A549 (cell line): ENCODE results near the gene SARDH. TPM values are rescaled to one million over a fixed set of nuclear protein-coding genes. Genes with fewer than 3 reads are reported as not detected.

Source experiments
- ATAC-seq, 2 experiments: fragments of 200-7000 bp in 1 of 2; fragments of >200 bp in 1 of 2; cut with Nextera tagmentation in 1 of 2; cut with Tn5 transposase in 1 of 2; 3 replicates each; pipeline versions ENCODE4 v1.8.0 to v1.9.1; 2018 to 2020; ENCODE audit warnings: mild to moderate bottlenecking in 1 of 2, moderate library complexity in 1 of 2
- CTCF ChIA-PET: fragments of 300-600 bp; sonication (Branson Sonifier 250); formaldehyde crosslinking; extraction: SDS; loops from one replicate; lab custom pipeline; 2021; ENCODE audit warnings: antibody characterized with exemption, inconsistent platforms; lab: Yijun Ruan, JAX
- POLR2A ChIA-PET: fragments of 350-600 bp; formaldehyde crosslinking; extraction: SDS; loops from one replicate; lab custom pipeline; 2021; ENCODE audit warnings: antibody characterized with exemption, inconsistent platforms; lab: Yijun Ruan, JAX
- DNase-seq, 2 experiments: peaks; one replicate each; pipeline versions ENCODE4 v3.0.0 to v3.0.0-alpha.2; 2011 to 2016; ENCODE audit warnings: low read depth in 1 of 2, low spot score in 1 of 2
- FAIRE-seq: peaks from 2 replicates; lab custom pipeline; 2011; peaks lifted over from hg19 to GRCh38; lab: Jason Lieb, UNC
- H3K27ac ChIP-seq, 2 experiments: fragments of >200 bp; sonication (Bioruptor Twin); formaldehyde crosslinking; 3 replicates each; pipeline ENCODE4 v1.5.1; 2016 to 2017
- H3K4me1 ChIP-seq: fragments of >200 bp; sonication (Bioruptor Twin); formaldehyde crosslinking; 3 replicates; pipeline ENCODE4 v1.6.1; 2016
- H3K4me2 ChIP-seq: fragments of >200 bp; sonication (Bioruptor Twin); formaldehyde crosslinking; 3 replicates; pipeline ENCODE4 v1.6.1; 2016
- H3K4me3 ChIP-seq: fragments of >200 bp; sonication (Bioruptor Twin); formaldehyde crosslinking; 3 replicates; pipeline ENCODE4 v1.5.1; 2016
- H3K9me3 ChIP-seq: fragments of >200 bp; sonication (Bioruptor Twin); formaldehyde crosslinking; 3 replicates; pipeline ENCODE4 v1.6.1; 2016
- EP300 ChIP-seq, 2 experiments: fragments of >200 bp; sonication (Bioruptor Twin); formaldehyde crosslinking; IDR thresholded peaks; 2 replicates in 1 of 2; 3 replicates in 1 of 2; pipeline ENCODE4 v1.6.1; 2016 to 2017
- FOSB ChIP-seq: fragments of 250-450 bp; sonication (Bioruptor Pico); IDR thresholded peaks from 2 replicates; pipeline ENCODE4 v1.5.0; 2020; ENCODE audit warnings: mild to moderate bottlenecking, moderate library complexity
- FOSL2 ChIP-seq, 2 experiments: fragments of 450-650 bp in 1 of 2; fragments of >200 bp in 1 of 2; sonication (Bioruptor Twin) in 1 of 2; formaldehyde crosslinking; IDR thresholded peaks; 2 replicates each; pipeline versions ENCODE4 v1.5.0 to v1.6.1; 2016 to 2020; ENCODE audit warnings: mild to moderate bottlenecking in 1 of 2, moderate library complexity in 1 of 2
- HEYL ChIP-seq: fragments of 250-450 bp; sonication (Bioruptor Pico); IDR thresholded peaks from 2 replicates; pipeline ENCODE4 v1.8.0; 2021; ENCODE audit warnings: mild to moderate bottlenecking, moderate library complexity
- MAZ ChIP-seq: fragments of 150-350 bp; IDR thresholded peaks from 2 replicates; pipeline ENCODE4 v1.6.1; 2014; ENCODE audit warnings: antibody characterized with exemption, low read depth, low read length, borderline replicate concordance
- NR3C1 ChIP-seq: fragments of >200 bp; sonication (Bioruptor Twin); formaldehyde crosslinking; IDR thresholded peaks from 3 replicates; pipeline ENCODE4 v1.6.1; 2017
- RAD21 ChIP-seq, 2 experiments: fragments of >200 bp in 1 of 2; sonication (Bioruptor Twin) in 1 of 2; formaldehyde crosslinking in 1 of 2; IDR thresholded peaks in 1 of 2; conservative IDR thresholded peaks in 1 of 2; 2 replicates in 1 of 2; 3 replicates in 1 of 2; pipeline ENCODE4 v1.6.1; 2012 to 2018; ENCODE audit warnings: inconsistent platforms in 1 of 2
- RARB ChIP-seq: fragments of 250-450 bp; sonication (Bioruptor Pico); IDR thresholded peaks from 2 replicates; pipeline ENCODE4 v1.8.0; 2021; ENCODE audit warnings: mild to moderate bottlenecking, moderate library complexity
- REST ChIP-seq: fragments of 200-600 bp; sonication (generic); IDR thresholded peaks from 2 replicates; pipeline ENCODE4 v1.6.1; 2016; ENCODE audit warnings: antibody characterized with exemption, mild to moderate bottlenecking, moderate library complexity
- RFX5 ChIP-seq: fragments of 450-650 bp; IDR thresholded peaks from 2 replicates; pipeline ENCODE4 v1.7.1; 2014; ENCODE audit warnings: antibody characterized with exemption, mild to moderate bottlenecking, moderate library complexity
- RNF2 ChIP-seq: fragments of 200-600 bp; sonication (generic); IDR thresholded peaks from 2 replicates; pipeline ENCODE4 v1.6.1; 2016; ENCODE audit warnings: low read depth, mild to moderate bottlenecking, antibody characterized with exemption, moderate library complexity, borderline replicate concordance
- TFCP2L1 ChIP-seq: fragments of 250-450 bp; sonication (Bioruptor Pico); IDR thresholded peaks from 2 replicates; pipeline ENCODE4 v1.5.0; 2021; ENCODE audit warnings: mild to moderate bottlenecking
- ZC3H11A ChIP-seq: fragments of 450-650 bp; IDR thresholded peaks from 2 replicates; pipeline ENCODE4 v1.6.1; 2014; ENCODE audit warnings: antibody characterized with exemption, mild to moderate bottlenecking
- WGBS: methylation state at CpG from one replicate; pipeline ENCODE4 v1.1.6; 2017; ENCODE audit errors: missing lambda C conversion rate; 5-methylcytosine and 5-hydroxymethylcytosine counted together
- polyA plus RNA-seq, 4 experiments: library from polyadenylated mRNA; depleted of rRNA in 3 of 4; stranded (reverse); fragments of >200 nt; fragmentation: RNase III in 1 of 4; extraction: RNeasy Plus Mini Kit Qiagen cat#74134 plus additional on column Dnase treatment in 1 of 4; gene quantifications; 2 replicates in 3 of 4; 3 replicates in 1 of 4; pipeline ENCODE4 v1.2.3, GENCODE V29; 2011 to 2017
- TF ChIP-seq, protein P1 (sequence below): fragments of >200 bp; sonication (Bioruptor Twin); formaldehyde crosslinking; IDR thresholded peaks from 3 replicates; pipeline ENCODE4 v1.6.1; 2016
- TF ChIP-seq, protein P2 (sequence below): fragments of >200 bp; sonication (Bioruptor Twin); formaldehyde crosslinking; IDR thresholded peaks from 3 replicates; pipeline ENCODE4 v1.5.1; 2016
- TF ChIP-seq, protein P3 (sequence below): fragments of 250-450 bp; sonication (Bioruptor Pico); IDR thresholded peaks from 2 replicates; pipeline ENCODE4 v1.5.0; 2020; ENCODE audit warnings: low read depth, mild to moderate bottlenecking, moderate library complexity

The SARDH gene
- polyA plus RNA-seq, 2 of the 4 experiments (the other 2 are of a cell fraction) = 0.08 TPM; not detected in 1

GRCh38 chr9:133708246-133709014, 29.7 kb downstream of the SARDH start:
- Histone ChIP-seq H3K4me2 (no peak overlapping the region), H3K4me1 (no peaks in the 10 kb centered on the region), H3K4me3 (no peak overlapping the region), H3K27ac (no peak overlapping the region), H3K9me3 (no peaks in the 10 kb centered on the region)
- FAIRE-seq (no peak), ATAC-seq (no peak), DNase-seq (no peak)
- WGBS = 59% methylated on average over 21 of the region's 30 CpGs
- POLR2A ChIA-PET = no interaction called here
- CTCF ChIA-PET = interaction anchor here (1.5 kb wide), 1 partner anchor 10 kb away, joined by 5 read pairs; no protein-coding TSS in a partner anchor
- TF ChIP-seq RFX5 (no peak), FOSL2 (IDR thresholded peaks at IDR 0.05) (no peak), FOSL2 (CRISPR knock-in tag; IDR thresholded peaks at IDR 0.05) (no peak), MAZ (no peak), ZC3H11A (no peak), REST (no peak), HEYL (CRISPR knock-in tag) (no peak), FOSB (CRISPR knock-in tag) (no peak), TFCP2L1 (no peak), RARB (CRISPR knock-in tag) (no peak), EP300 (IDR thresholded peaks at IDR 0.05) (no peak), RAD21 (conservative IDR thresholded peaks at IDR 0.05 in 1 of 2, IDR thresholded peaks at IDR 0.05 in 1 of 2) (no peak)
- TF ChIP-seq, protein P1, sequence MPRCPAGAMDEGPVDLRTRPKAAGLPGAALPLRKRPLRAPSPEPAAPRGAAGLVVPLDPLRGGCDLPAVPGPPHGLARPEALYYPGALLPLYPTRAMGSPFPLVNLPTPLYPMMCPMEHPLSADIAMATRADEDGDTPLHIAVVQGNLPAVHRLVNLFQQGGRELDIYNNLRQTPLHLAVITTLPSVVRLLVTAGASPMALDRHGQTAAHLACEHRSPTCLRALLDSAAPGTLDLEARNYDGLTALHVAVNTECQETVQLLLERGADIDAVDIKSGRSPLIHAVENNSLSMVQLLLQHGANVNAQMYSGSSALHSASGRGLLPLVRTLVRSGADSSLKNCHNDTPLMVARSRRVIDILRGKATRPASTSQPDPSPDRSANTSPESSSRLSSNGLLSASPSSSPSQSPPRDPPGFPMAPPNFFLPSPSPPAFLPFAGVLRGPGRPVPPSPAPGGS = no peak
- TF ChIP-seq, protein P2, sequence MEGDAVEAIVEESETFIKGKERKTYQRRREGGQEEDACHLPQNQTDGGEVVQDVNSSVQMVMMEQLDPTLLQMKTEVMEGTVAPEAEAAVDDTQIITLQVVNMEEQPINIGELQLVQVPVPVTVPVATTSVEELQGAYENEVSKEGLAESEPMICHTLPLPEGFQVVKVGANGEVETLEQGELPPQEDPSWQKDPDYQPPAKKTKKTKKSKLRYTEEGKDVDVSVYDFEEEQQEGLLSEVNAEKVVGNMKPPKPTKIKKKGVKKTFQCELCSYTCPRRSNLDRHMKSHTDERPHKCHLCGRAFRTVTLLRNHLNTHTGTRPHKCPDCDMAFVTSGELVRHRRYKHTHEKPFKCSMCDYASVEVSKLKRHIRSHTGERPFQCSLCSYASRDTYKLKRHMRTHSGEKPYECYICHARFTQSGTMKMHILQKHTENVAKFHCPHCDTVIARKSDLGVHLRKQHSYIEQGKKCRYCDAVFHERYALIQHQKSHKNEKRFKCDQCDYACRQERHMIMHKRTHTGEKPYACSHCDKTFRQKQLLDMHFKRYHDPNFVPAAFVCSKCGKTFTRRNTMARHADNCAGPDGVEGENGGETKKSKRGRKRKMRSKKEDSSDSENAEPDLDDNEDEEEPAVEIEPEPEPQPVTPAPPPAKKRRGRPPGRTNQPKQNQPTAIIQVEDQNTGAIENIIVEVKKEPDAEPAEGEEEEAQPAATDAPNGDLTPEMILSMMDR = no peak

GRCh38 chr9:133707763-133708245, 30.3 kb downstream of the SARDH start:
- Histone ChIP-seq H3K4me3 (no peak overlapping the region), H3K9me3 (no peaks in the 10 kb centered on the region), H3K27ac (no peak overlapping the region), H3K4me1 (no peaks in the 10 kb centered on the region), H3K4me2 (no peak overlapping the region)
- ATAC-seq = no peak
- no peak for DNase-seq
- FAIRE-seq = no peak
- POLR2A ChIA-PET = no interaction called here
- CTCF ChIA-PET = no interaction called here
- TF ChIP-seq, protein P3, sequence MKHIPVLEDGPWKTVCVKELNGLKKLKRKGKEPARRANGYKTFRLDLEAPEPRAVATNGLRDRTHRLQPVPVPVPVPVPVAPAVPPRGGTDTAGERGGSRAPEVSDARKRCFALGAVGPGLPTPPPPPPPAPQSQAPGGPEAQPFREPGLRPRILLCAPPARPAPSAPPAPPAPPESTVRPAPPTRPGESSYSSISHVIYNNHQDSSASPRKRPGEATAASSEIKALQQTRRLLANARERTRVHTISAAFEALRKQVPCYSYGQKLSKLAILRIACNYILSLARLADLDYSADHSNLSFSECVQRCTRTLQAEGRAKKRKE (CRISPR knock-in tag) = no peak
- TF ChIP-seq RNF2 (no peak), NR3C1 (no peak)
- 40% methylated on average over 15 of the region's 15 CpGs for WGBS
